HG02798 (cell line): Measurements from ENCODE around the gene ATF4.

Source experiments
- ATAC-seq: cut with Tn5 transposase; IDR thresholded peaks from one replicate; pipeline ENCODE4 v1.9.1; 2021; ENCODE audit warnings: mild to moderate bottlenecking; ENCODE audit not compliant: unreplicated experiment, poor library complexity

The ATF4 gene

GRCh38 chr22:39525658-39525975, 5.3 kb downstream of the ATF4 start:
- no peak for ATAC-seq

GRCh38 chr22:39526736-39527171, 6.4 kb downstream of the ATF4 start:
- no peak for ATAC-seq

- no peak for ATAC-seq
These were observed 7.2 kb downstream of the ATF4 start for GRCh38 chr22:39527481-39527961.

- no peak for ATAC-seq
These were observed 7.8 kb downstream of the ATF4 start for GRCh38 chr22:39528080-39528661.

GRCh38 chr22:39528681-39529486, 8.5 kb downstream of the ATF4 start:
- peak; percentile 35 for ATAC-seq

- ATAC-seq = no peak
These were observed 9.1 kb downstream of the ATF4 start for GRCh38 chr22:39529487-39529851.

- ATAC-seq = no peak
These were observed 9.8 kb downstream of the ATF4 start for GRCh38 chr22:39530116-39530515.

- ATAC-seq = no peak
These were observed 10.4 kb downstream of the ATF4 start for GRCh38 chr22:39530692-39531331.

GRCh38 chr22:39532215-39533073, 12.1 kb downstream of the ATF4 start, which contains the start of gene RPS19BP1:
TSS of gene RPS19BP1 (minus strand) at chr22:39532748. CDS start at chr22:39532738, 10 bp downstream.
- peak; percentile 79 for ATAC-seq

GRCh38 chr22:39534092-39534506, 13.7 kb downstream of the ATF4 start:
- ATAC-seq = no peak

- no peak for ATAC-seq
These were observed 14.4 kb downstream of the ATF4 start for GRCh38 chr22:39534591-39535356.

GRCh38 chr22:39535357-39535725, 15.0 kb downstream of the ATF4 start:
- no peak for ATAC-seq

- ATAC-seq = no peak
These were observed 15.6 kb downstream of the ATF4 start for GRCh38 chr22:39535831-39536449.

- ATAC-seq = no peak
These were observed 16.3 kb downstream of the ATF4 start for GRCh38 chr22:39536711-39537110.

- no peak for ATAC-seq
These were observed 17.6 kb downstream of the ATF4 start for GRCh38 chr22:39537975-39538374.

- no peak for ATAC-seq
These were observed 22.7 kb downstream of the ATF4 start for GRCh38 chr22:39543095-39543494.

- ATAC-seq = no peak
These were observed 25.3 kb downstream of the ATF4 start for GRCh38 chr22:39545386-39546365.

GRCh38 chr22:39546889-39547586, 26.7 kb downstream of the ATF4 start:
- no peak for ATAC-seq
